GM18507 (cell line): ENCODE measurements around the gene WWC2.

Experiments used
- DNase-seq: peaks from one replicate; pipeline ENCODE4 v3.0.0; 2011; ENCODE audit warnings: low read depth; ENCODE audit not compliant: insufficient read length; ENCODE audit errors: extremely low spot score
- FAIRE-seq: peaks from 2 replicates; lab custom pipeline; 2011; peaks lifted over from hg19 to GRCh38; lab: Jason Lieb, UNC

The WWC2 gene

DNA sequence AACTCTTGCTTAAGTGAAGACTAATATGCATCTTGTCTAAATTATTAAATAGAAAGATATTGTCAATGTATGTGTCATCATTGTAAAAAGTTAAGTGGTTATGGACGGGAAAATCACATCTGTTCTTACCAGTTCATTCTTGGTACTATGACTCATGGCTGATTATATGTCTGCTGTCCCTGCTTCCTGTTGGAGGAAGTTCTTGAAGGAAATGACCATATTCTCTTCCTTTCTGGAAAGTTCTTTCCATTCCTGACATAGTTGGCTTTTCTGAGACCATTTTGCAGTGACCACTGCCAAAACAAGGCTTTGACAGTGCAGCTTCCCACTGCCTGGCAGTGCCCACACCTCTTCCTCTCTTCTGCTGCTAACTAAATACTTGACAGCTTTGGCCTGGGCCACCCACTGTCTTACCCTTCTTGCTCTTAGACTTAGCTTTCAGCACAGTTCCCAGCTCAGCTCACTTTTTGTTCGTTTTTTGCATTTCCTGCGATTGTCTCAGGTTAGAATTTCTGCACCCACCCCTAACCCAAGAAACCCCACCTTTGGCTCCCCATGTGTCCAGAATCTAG, 236.4 kb downstream of the WWC2 start:
- DNase-seq (no peak), FAIRE-seq (no peak)

GRCh38 chr4:183337349-183337748, 238.3 kb downstream of the WWC2 start:
- FAIRE-seq (no peak), DNase-seq (no peak)

DNA sequence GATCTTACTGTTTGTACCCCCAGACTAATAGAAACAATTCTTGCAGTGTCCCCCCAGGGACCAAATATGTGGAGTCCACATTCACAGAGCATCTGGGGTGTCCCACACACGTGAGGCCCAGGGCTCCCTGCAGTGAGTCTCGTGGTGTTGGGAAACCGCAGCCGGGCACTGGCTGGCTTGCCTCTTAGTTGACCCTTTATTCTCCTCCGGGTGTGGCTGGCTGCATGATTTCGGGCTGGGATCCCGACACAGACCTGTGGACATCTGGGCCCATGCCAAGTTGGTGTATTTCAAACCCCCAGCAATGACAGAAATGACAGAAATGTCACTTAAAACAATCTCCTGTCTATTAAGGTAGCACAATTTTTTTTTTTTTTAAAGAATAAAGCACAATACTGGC, 238.8 kb downstream of the WWC2 start:
- DNase-seq: no peak
- FAIRE-seq: no peak

DNA sequence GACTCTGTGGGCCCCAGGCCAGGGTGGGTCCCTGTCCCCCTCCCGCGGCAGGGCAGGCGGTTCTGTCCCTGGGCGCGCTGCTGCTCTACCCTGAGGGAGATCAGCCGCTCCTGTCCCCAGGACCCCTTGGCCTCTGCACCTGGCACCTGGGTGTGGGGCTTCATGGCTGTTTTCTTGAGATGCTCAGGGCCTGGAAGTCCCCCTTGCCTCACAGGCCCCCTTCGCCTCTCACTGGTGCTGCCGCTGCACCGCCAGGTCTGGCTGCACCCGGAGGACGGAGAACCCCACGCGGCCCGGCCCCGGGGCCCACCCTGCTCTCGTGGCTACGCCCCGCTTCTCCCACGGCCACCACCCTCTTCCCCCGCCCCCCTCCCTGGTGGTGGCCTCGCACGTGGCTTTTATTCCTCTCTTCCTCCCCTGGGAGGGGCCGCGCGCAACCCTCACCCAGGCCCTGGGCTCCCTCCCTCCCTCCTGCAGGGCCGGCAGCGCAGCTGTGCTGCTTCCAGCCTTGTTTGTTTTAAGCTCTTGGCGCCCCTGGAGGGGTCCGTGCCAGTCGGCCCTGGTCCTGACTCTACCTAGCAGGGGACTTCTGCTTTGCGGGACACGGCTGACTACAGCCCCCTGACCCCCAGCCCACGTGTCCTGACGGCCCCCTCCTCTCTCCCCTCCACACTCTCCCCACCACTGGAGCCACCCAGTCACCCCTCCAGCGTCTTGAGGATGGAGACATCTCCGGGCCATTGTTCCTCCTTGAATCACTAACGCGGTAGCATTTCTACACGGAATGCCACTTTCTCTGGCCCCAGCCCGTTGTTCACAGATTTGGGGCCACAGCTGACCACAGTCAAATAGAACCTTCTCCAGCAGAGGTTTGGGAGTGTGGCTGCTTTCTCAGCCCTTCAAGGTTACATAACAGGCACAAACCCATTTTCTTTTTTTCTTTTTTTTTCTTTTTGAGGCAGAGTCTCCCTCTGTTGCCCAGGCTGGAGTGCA, 243.8 kb downstream of the WWC2 start:
- DNase-seq (no peak), FAIRE-seq (no peak)

- DNase-seq (no peak), FAIRE-seq (no peak)
Measured at GRCh38 chr4:183343730-183344129, 244.7 kb downstream of the WWC2 start.

DNA sequence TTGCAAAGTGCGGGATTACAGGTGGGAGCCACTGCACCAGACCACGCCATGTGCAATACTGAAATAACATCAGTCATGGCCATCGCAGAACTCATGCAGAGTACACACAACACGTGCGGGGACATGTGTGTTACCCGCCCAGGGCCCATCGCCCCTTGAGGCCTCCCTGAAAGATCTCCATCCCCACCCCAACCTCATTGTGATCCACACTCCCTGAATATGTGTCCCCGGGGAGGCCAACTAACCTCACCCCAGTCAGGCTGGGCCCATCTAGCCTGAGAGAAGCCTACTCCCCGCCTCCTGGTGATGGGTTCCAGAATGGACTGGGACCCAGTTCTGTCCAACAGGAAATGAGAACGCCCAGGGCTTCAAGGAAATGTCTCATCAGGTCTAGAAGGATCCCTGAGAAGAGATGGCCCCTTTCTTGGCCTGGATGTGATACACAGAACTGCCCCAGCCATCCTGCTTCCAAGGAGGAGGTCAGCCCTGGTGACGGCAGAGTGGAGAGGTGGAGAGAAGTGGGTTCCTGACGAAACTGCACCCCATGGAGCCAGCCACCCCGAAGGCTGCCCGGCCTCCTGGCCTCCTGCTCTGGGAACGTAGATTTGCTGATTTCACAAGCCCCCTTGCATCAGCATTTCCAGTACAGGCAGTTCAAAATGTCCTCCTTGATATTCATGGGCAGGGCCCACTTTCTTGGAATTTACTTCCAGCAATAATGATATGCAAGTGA, 245.6 kb downstream of the WWC2 start:
- no peak for FAIRE-seq
- DNase-seq: no peak

DNA sequence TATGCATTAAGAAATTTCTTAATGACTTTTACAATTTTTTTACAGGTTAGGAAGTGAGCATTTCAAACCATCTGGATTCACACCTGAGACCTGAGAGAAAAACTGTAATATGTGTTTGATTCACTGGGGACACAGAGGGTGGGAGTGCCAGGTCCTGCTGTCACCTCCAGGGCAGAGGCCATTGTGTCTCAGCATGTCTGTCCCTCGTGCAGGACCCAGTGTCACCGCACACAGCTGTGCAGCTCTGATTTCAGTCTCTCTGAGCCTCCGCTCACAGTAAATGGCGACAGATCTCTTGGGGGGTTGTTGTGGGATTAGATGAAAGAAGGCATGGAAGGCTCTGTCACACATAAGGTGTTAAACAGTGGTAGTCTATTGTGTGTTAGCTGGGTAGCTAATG, 246.2 kb downstream of the WWC2 start:
- no peak for FAIRE-seq
- DNase-seq: no peak

DNA sequence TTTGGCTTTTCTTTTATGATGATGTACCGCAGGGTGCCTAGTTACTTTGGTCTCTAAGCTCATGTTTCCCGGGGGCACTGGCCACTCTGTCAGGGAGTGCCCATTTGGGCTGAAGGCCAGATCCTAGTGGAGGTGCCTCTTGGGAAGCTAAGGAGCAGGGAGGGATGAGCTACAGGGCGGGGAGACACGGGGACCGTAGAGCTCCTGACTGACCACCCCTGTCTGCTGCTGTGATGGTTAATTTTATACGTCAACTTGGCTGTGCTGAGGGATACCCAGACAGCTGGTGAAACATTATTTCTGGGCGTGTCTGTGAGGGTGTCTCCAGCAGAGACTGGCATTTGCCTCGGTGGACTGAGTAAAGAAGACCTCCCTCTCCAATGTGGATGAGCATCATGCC, 248.1 kb downstream of the WWC2 start:
- no peak for FAIRE-seq
- DNase-seq: no peak

DNA sequence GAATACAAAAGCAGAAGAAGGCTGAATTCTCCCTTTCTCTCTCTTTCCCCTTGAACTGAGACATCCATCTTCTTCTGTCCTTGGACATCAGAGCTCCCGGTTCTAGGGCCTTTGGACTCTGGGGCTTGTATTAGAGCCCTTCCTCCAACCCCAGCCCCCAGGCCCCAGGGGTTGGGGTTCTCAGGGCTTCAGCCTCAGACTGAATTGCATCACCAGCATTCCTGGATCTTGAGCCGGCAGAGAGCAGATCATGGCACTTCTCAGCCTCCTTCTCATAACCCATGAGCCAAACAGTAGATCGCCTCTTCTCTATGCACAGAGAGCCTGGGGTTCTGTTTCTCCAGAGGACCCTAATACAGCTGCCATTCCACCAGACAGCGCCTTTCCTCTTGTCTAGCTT, 248.5 kb downstream of the WWC2 start:
- DNase-seq: no peak
- FAIRE-seq: no peak

GRCh38 chr4:183348136-183348535, 249.1 kb downstream of the WWC2 start:
- FAIRE-seq (no peak), DNase-seq (no peak)

DNA sequence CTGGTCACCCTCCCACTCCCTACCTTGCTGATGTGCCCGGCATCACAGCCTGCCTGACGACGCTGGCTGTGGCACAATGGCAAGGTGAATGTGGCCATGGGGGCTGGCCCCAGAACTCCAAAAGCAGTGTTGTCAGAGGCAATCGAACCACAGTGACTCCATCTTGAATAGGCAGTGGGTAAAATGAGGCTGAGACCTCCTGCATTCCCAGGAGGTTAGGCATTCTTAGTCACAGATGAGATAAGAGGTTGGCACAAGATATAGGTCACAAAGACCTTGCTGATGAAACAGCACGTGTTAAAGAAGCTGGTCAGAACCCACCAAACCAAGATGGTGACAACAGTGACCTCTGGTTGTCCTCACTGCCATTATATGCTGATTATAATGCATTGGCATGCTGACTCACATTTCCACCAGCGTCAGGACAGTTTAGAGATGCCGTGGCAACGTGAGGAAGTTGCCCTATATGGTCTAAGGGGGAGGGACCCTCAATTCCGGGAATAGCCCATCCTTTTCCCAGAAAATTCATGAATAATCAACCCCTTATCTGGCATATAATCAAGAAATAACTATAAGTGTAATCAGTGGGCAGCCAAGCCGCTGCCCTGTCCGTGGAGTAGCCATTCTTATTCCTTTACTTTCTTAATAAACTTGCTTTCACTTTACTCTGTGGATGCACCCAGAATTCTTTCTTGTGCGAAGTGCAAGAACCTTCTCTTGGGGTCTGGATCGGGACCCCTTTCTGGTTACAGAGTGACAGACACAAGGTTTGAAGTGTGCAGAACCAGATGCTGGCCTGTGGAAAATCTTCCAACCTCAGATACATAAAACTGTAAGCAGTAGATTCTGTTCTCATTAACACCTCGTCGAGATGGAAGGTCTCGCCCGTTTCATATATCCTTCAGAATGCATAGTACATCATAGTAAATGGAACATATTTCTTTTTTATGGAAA, 249.9 kb downstream of the WWC2 start:
- FAIRE-seq (no peak), DNase-seq (no peak)

GRCh38 chr4:183349673-183350072, 250.6 kb downstream of the WWC2 start:
- DNase-seq: no peak
- FAIRE-seq: no peak

GRCh38 chr4:183350317-183351071, 251.4 kb downstream of the WWC2 start:
- no peak for FAIRE-seq
- no peak for DNase-seq

DNA sequence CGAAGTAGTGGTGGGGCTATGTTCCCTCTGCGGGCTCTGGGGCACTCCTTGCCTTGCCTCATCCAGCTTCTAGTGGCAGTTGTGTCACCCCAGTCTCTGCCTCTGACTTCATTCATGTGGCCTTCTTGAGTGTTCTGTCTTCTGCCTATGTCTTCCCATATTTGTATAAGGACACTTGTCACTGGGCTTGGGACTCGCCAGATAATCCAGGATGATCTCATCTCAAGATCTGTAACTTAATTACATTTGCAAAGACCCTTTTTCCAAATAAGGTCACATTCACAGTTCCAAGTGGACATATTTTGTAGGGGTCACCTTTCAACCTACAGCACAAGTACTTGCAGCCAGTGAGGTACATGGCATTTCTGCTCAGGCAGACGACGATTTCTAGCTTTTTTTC, 253.5 kb downstream of the WWC2 start:
- DNase-seq: no peak
- FAIRE-seq: no peak

GRCh38 chr4:183353557-183353956, 254.5 kb downstream of the WWC2 start:
- no peak for FAIRE-seq
- no peak for DNase-seq

DNA sequence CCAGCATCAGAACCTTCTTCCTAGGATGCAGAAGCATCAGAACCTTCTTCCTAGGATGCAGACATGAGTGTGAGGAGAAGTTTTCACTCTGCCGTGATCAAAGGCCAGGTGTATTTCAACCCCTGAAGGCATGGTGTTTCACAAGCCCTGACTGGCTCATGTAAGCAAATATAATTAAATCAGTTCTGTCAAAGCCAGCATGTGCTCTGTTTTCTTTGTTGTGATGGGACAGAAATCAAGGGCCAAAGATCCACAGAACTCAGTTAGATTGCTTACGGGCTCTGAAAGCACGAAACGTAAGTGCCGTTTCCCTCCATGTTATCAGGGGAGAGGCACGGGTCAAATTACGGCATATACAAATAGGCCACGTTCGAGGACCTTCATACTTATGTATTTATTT, 255.2 kb downstream of the WWC2 start:
- FAIRE-seq: no peak

GRCh38 chr4:183355405-183355804, 256.3 kb downstream of the WWC2 start:
- DNase-seq (no peak), FAIRE-seq (no peak)

More for the DNA sequence above, 255.2 kb downstream of the WWC2 start:
- no peak for DNase-seq

DNA sequence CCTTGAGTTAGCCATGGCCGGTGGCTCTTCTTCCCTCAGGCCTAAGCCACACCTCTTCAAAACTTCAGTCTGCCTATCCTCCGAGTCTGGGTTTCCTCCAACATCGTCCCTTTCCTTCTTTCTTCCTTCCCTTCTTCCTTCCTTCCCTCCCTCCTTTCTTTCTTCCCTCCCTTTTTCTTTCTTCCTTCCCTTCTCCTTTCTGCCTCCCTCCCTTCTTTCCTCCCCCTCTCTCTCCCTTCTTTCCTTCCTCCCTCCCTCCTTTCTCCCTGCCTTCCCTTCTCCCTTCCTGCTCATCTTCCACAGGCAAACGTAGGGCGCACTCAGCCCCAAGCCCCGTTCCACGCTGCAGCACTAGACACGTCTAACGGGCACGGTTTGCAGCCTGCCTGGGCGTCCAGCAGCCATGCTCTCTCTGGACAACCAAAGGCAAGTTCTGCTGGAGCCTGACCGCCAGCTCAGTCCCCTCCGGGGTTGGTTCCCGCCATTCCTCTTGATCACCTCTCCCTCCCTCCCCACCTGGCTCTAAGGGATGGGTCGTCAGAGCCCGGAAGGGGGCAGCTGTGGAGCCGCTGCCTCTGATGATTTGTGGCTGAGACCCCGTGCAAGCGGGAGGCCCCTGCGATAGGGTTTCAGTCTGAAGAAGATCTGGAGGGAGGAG, 257.2 kb downstream of the WWC2 start:
- no peak for FAIRE-seq
- no peak for DNase-seq
